Muscle layer of duodenum (tissue), 2 donors: Measurements from ENCODE around the gene GNAQ.

Experiments used
- H3K27ac ChIP-seq: one replicate; pipeline ENCODE4 v1.7.0; 2013; ENCODE audit warnings: mild to moderate bottlenecking, low read length
- H3K27me3 ChIP-seq: one replicate; pipeline ENCODE4 v1.7.0; 2013; ENCODE audit warnings: low read depth, mild to moderate bottlenecking, control low read depth, low read length
- H3K36me3 ChIP-seq, 2 donors: one replicate each; pipeline ENCODE4 v1.7.0; 2013; ENCODE audit warnings: low read length in 2 of 2, control low read depth in 1 of 2, mild to moderate bottlenecking in 1 of 2; ENCODE audit not compliant: insufficient read depth in 2 of 2, control insufficient read depth in 1 of 2
- H3K4me1 ChIP-seq, 2 donors: one replicate each; pipeline ENCODE4 v1.7.0; 2013; ENCODE audit warnings: low read length in 2 of 2, mild to moderate bottlenecking in 2 of 2, control low read depth in 1 of 2, moderate library complexity in 1 of 2; ENCODE audit not compliant: insufficient read depth in 2 of 2, control insufficient read depth in 1 of 2
- H3K4me3 ChIP-seq, 2 donors: one replicate each; pipeline ENCODE4 v1.7.0; 2013; ENCODE audit warnings: low read length in 2 of 2, low read depth in 1 of 2, mild to moderate bottlenecking in 1 of 2
- H3K9me3 ChIP-seq, 2 donors: one replicate each; pipeline ENCODE4 v1.7.0; 2013; ENCODE audit warnings: low read length in 2 of 2, control low read depth in 1 of 2, mild to moderate bottlenecking in 1 of 2; ENCODE audit not compliant: control insufficient read depth in 1 of 2
- donor health status: healthy.

Gene GNAQ

DNA sequence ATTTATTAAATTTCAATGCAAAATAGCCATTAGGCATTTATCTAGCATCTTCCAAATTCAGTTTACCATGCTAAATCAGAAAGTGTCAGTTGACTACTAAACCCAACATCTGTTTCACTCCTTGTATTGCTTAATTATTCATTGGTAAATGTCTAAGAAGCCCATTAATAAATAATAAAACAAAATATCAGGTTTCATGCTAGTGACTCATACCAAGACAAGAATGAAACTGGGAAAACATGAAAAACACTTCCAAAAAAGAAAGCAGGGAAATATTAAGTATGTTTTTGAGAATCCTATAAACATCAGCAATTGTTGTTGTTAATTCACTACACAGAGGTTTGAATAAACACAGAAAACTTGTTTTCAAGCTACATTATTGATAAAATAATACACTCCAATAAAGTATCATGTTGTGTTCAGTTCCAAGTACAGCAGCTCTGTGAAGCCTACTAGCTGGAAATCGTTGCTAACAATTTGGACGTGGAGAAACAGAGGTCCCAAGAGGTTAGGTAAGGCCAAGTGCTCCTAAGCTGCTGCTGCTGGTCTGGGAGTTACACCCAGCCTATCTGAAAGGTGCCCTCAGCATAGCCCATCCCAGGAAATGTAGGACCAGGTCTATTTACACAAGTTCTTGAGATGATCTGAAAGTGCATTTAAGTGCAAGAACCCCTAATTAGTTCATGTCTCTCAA, 78.8 kb downstream of the GNAQ start:
- no peaks in the 10 kb centered on the region for H3K27me3 ChIP-seq
- H3K36me3 ChIP-seq, result no peaks in the 10 kb centered on the region
- peaks cover 31 to 44% of the 10 kb centered on the region in 2 donors for H3K4me1 ChIP-seq
- H3K4me3 ChIP-seq, result peak overlapping the region in 1 of 2 donors; percentile 9
- H3K27ac ChIP-seq, result peak overlapping the region; percentile 54
- no peaks in the 10 kb centered on the region for H3K9me3 ChIP-seq

DNA sequence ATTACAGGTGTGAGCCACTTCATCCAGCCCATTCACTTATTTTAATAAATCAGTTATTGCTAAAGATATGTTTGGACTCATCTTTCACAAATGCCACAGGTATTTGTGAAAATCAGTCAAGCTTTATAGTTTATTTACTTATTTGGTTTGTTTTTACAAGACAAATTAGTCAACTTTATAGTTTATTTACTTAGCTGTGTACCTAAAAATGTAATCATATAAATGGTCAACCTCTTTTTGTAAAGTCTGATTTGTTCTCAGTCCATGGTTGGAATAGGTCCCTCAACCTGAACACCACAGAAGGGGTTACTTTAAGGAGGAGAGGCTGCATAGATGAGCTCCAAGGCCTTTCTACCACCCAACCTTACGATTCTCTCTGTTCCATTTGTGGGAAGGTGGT, 80.2 kb downstream of the GNAQ start:
- H3K27ac ChIP-seq, result no peak overlapping the region
- peaks cover 38 to 56% of the 10 kb centered on the region in 2 donors for H3K4me1 ChIP-seq
- no peaks in the 10 kb centered on the region for H3K9me3 ChIP-seq
- no peak overlapping the region for H3K4me3 ChIP-seq
- H3K36me3 ChIP-seq, result no peaks in the 10 kb centered on the region
- no peaks in the 10 kb centered on the region for H3K27me3 ChIP-seq

GRCh38 chr9:77949751-77950436, 81.7 kb downstream of the GNAQ start:
- Histone ChIP-seq H3K4me1 (peaks cover 53 to 64% of the 10 kb centered on the region in 2 donors), H3K27ac (no peak overlapping the region), H3K36me3 (no peaks in the 10 kb centered on the region), H3K4me3 (no peak overlapping the region), H3K9me3 (no peaks in the 10 kb centered on the region), H3K27me3 (no peaks in the 10 kb centered on the region)

GRCh38 chr9:77947651-77948050, 84.0 kb downstream of the GNAQ start:
- Histone ChIP-seq H3K4me3 (no peak overlapping the region), H3K4me1 (peaks cover 38 to 50% of the 10 kb centered on the region in 2 donors)

GRCh38 chr9:77946969-77947620, 84.5 kb downstream of the GNAQ start:
- no peaks in the 10 kb centered on the region for H3K36me3 ChIP-seq
- H3K4me3 ChIP-seq, result peak overlapping the region in 1 of 2 donors; percentile 1
- H3K27me3 ChIP-seq, result no peaks in the 10 kb centered on the region
- H3K4me1 ChIP-seq, result peaks cover 37 to 50% of the 10 kb centered on the region in 2 donors
- H3K9me3 ChIP-seq, result no peaks in the 10 kb centered on the region
- peak overlapping the region; percentile 12 for H3K27ac ChIP-seq

More at GRCh38 chr9:77947651-77948050, 84.0 kb downstream of the GNAQ start:
- peak overlapping the region; percentile 12 for H3K27ac ChIP-seq
- H3K9me3 ChIP-seq, result no peaks in the 10 kb centered on the region
- no peaks in the 10 kb centered on the region for H3K36me3 ChIP-seq
- H3K27me3 ChIP-seq, result no peaks in the 10 kb centered on the region

GRCh38 chr9:77946296-77946695, 85.3 kb downstream of the GNAQ start:
- Histone ChIP-seq H3K4me3 (no peak overlapping the region), H3K36me3 (no peaks in the 10 kb centered on the region), H3K9me3 (no peaks in the 10 kb centered on the region), H3K4me1 (peaks cover 37 to 45% of the 10 kb centered on the region in 2 donors), H3K27me3 (no peaks in the 10 kb centered on the region), H3K27ac (peak overlapping the region; percentile 46)

DNA sequence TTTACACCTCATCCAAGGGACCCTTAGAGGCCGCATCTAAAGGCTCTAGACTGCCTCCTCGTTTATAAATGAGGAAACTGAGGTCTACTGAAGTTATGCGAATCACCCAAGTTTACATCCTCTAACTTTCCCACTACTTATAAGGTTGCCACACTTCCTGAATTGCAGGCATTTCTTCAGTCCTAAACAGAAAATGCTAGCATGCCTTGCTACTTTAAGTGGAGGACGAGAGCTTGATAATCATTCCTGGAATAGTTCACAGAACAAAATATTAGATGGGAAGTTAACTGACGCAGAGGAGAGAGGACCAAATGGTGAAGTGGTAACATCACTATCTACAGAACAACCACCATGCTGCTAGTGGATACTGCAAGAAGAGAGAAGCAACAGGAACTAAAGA, 85.8 kb downstream of the GNAQ start:
- Histone ChIP-seq H3K4me1 (peaks cover 37 to 45% of the 10 kb centered on the region in 2 donors), H3K27me3 (no peaks in the 10 kb centered on the region), H3K4me3 (no peak overlapping the region), H3K27ac (peak overlapping the region; percentile 77), H3K9me3 (no peaks in the 10 kb centered on the region), H3K36me3 (no peaks in the 10 kb centered on the region)

DNA sequence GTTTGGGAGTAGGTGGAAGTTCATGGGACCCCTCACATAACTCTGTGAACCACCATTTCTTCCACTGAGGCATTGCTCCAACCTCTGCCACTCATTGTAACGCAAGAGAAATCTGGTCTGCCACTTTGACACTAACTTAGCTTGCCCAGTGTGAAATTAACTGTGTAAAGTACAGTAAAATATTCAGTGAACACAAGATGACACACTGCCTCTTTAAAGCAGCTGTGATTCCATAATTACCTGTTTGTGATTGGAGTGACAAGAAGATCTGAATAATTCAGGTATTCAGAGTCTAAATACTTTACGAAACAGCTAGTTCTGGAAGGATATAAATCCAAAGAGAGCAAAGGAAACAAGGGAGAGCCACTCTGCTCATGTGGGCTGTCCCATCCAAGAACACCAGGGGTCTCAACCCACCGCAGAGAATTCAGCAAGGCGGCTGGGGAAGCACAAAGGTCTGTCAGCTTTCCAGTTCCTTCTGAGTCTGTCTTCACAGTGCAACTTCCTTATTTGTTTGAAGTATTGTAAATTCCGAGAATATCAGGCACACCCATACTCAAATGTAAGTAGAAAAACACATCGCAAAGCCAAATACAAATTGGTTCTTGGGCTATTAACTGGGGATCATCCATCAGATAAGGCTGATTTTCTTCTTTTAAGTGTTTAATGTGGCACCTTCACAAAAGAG, 86.9 kb downstream of the GNAQ start:
- Histone ChIP-seq H3K27me3 (no peaks in the 10 kb centered on the region), H3K9me3 (no peaks in the 10 kb centered on the region), H3K36me3 (no peaks in the 10 kb centered on the region), H3K4me3 (peak overlapping the region in 1 of 2 donors; percentile 16), H3K4me1 (peaks cover 37 to 44% of the 10 kb centered on the region in 2 donors), H3K27ac (peak overlapping the region; percentile 77)

GRCh38 chr9:77943057-77943456, 88.6 kb downstream of the GNAQ start:
- no peak overlapping the region for H3K4me3 ChIP-seq
- H3K36me3 ChIP-seq, result no peaks in the 10 kb centered on the region
- H3K9me3 ChIP-seq, result no peaks in the 10 kb centered on the region
- H3K4me1 ChIP-seq, result peaks cover 29 to 32% of the 10 kb centered on the region in 2 donors
- no peaks in the 10 kb centered on the region for H3K27me3 ChIP-seq
- no peak overlapping the region for H3K27ac ChIP-seq

DNA sequence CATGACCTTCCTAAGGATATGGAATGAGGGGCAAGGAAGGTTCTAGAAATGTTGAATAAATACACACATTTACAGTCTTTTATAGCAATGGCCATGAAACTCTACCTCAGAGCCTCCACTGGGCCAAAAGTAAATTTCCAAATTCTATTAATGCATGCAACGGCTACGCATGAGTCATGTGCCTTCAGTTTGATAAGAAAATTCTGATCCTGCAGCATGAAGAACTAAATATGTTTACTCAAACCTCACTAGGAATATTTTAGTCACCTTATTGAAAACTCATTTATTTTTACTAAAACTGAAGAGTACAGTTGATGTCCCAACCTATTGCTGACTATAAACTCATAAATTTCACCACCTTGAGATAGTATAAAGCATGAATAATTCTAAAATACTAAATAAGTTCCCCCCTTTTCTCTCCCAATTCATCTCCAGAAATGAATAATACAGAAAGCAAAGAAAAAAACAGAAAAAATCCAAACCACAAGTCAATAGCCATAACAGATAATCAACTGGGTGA, 92.4 kb downstream of the GNAQ start:
- Histone ChIP-seq H3K9me3 (no peaks in the 10 kb centered on the region), H3K4me3 (no peak overlapping the region), H3K27ac (no peak overlapping the region), H3K36me3 (no peaks in the 10 kb centered on the region), H3K4me1 (peaks cover 0 to 6% of the 10 kb centered on the region in 2 donors), H3K27me3 (no peaks in the 10 kb centered on the region)

GRCh38 chr9:77938163-77938562, 93.4 kb downstream of the GNAQ start:
- Histone ChIP-seq H3K4me1 (peaks cover 0 to 6% of the 10 kb centered on the region in 2 donors), H3K9me3 (no peaks in the 10 kb centered on the region), H3K36me3 (no peaks in the 10 kb centered on the region), H3K4me3 (no peak overlapping the region), H3K27me3 (no peaks in the 10 kb centered on the region), H3K27ac (no peak overlapping the region)
